DOHH2 (cell line): ENCODE data around the gene CRY1.

Source experiments
- EZH2phosphoT487 ChIP-seq: fragments of 200-600 bp; sonication (generic); IDR thresholded peaks from 2 replicates; pipeline ENCODE4 v1.6.1; 2017; ENCODE audit warnings: borderline replicate concordance, mild to moderate bottlenecking, antibody characterized with exemption, low read length, moderate library complexity, mixed read lengths
- TF ChIP-seq, protein P1 (sequence below): fragments of 200-600 bp; sonication (generic); IDR thresholded peaks from one replicate; pipeline ENCODE4 v1.5.1; 2014; ENCODE audit warnings: antibody characterized with exemption, mild to moderate bottlenecking, low read depth, low read length; ENCODE audit not compliant: poor library complexity, severe bottlenecking

DNA sequence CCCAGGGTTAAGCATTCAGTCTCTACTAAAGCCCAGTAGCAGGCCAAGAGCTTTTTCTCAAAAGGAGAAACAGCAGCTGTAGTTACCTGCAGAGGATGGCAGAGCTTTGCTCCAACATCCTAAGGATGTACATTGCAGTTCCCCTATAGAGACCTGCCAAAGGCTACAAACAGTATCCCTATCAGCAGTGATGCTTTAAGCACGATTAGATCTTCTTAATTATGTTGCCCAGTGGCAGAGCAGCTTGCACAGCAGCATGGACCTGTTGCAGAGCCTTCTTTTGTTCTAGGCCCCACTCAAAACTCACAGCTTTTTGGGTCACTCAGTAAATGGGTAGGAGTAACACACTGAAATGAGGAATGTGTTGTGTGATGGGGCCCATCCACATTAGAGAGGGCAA, 46.4 kb upstream of the CRY1 start:
- TF ChIP-seq, protein P1, sequence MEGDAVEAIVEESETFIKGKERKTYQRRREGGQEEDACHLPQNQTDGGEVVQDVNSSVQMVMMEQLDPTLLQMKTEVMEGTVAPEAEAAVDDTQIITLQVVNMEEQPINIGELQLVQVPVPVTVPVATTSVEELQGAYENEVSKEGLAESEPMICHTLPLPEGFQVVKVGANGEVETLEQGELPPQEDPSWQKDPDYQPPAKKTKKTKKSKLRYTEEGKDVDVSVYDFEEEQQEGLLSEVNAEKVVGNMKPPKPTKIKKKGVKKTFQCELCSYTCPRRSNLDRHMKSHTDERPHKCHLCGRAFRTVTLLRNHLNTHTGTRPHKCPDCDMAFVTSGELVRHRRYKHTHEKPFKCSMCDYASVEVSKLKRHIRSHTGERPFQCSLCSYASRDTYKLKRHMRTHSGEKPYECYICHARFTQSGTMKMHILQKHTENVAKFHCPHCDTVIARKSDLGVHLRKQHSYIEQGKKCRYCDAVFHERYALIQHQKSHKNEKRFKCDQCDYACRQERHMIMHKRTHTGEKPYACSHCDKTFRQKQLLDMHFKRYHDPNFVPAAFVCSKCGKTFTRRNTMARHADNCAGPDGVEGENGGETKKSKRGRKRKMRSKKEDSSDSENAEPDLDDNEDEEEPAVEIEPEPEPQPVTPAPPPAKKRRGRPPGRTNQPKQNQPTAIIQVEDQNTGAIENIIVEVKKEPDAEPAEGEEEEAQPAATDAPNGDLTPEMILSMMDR, result no peak
- no peak for TF ChIP-seq EZH2phosphoT487
